ENCODE data around the gene ACTL10. TPM values are rescaled to one million over a fixed set of nuclear protein-coding genes. Genes with fewer than 3 reads are reported as not detected.

Gene ACTL10
- total and polyA plus RNA-seq, 2 of the 13 experiments (the other 11 are each of a cell fraction or from before 2014, with no cell fraction given) = not detected

DNA sequence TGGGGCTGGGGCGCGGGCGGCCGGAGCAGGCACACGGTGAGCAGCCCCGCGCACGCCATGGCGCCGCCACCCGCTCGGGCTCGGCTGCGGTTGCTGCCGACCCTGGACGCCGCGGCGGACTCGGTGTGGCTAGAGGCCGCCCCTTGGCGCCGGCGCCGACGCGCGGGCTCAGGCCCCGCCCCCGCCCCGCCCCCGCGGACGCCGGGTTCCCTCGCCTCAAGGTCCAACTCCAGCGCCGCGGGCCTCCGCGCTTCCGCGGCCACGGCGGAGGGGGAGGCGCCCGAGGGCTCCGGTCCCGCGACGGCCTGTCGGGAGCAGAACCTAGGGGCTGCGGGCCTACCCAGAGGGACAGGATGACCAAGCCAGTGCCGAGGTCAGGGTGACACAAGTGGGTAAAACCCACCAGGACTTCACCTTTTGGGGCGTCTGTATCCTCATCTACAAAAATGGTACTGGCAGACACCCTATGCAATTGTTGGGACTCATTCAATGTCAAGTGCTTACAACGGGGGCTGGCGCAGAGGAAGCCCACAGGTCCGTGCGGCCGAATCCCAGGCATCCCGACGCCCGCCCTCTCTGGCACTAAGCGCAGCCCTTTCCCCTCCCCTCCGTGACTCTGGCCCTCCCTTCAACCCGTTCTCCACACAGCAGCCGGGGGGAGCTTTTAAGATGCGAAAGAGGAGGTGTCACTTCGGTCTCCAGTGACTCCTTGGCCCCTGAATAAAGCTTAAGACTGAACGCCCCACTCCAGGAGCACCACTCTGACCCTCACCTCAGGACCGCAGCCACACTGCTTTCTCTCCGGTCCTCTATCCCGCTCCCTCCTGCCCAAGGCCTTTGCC is 7.8 kb downstream of the ACTL10 start, which contains the start of gene NECAB3 (continued):
- TF ChIP-seq, protein P1, sequence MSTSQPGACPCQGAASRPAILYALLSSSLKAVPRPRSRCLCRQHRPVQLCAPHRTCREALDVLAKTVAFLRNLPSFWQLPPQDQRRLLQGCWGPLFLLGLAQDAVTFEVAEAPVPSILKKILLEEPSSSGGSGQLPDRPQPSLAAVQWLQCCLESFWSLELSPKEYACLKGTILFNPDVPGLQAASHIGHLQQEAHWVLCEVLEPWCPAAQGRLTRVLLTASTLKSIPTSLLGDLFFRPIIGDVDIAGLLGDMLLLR (CRISPR knock-in tag; IDR thresholded peaks at IDR 0.05) = 0 out of 2 replicates have a peak, but pooled peaks have one; percentile 2
- TF ChIP-seq, protein P2, sequence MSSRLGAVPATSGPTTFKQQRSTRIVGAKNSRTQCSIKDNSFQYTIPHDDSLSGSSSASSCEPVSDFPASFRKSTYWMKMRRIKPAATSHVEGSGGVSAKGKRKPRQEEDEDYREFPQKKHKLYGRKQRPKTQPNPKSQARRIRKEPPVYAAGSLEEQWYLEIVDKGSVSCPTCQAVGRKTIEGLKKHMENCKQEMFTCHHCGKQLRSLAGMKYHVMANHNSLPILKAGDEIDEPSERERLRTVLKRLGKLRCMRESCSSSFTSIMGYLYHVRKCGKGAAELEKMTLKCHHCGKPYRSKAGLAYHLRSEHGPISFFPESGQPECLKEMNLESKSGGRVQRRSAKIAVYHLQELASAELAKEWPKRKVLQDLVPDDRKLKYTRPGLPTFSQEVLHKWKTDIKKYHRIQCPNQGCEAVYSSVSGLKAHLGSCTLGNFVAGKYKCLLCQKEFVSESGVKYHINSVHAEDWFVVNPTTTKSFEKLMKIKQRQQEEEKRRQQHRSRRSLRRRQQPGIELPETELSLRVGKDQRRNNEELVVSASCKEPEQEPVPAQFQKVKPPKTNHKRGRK (CRISPR knock-in tag; IDR thresholded peaks at IDR 0.05) = no peak
- TF ChIP-seq ZNF367 (CRISPR knock-in tag; IDR thresholded peaks at IDR 0.05; ENCODE audit: borderline replicate concordance) (peak; percentile 86; the same call in 1 of the 2 replicates), HNF4A (CRISPR knock-in tag; IDR thresholded peaks at IDR 0.05) (peak; percentile 66), ZBTB42 (CRISPR knock-in tag; IDR thresholded peaks at IDR 0.05) (no peak; the same call in 1 of the 2 replicates), RFX1 (IDR thresholded peaks at IDR 0.05) (no peak), DPF2 (CRISPR knock-in tag; IDR thresholded peaks at IDR 0.05; ENCODE audit: borderline replicate concordance, low read depth) (no peak; the same call in 1 of the 2 replicates), GTF2F1 (IDR thresholded peaks at IDR 0.05; ENCODE audit: low read length) (no peak), TOE1 (CRISPR knock-in tag; IDR thresholded peaks at IDR 0.05) (peak; percentile 87), SALL2 (CRISPR knock-in tag; IDR thresholded peaks at IDR 0.05) (peak; percentile 91; the same call in 1 of the 2 replicates), ZNF674 (CRISPR knock-in tag; IDR thresholded peaks at IDR 0.05; ENCODE audit: low read depth) (no peak; the same call in 1 of the 2 replicates), SCMH1 (CRISPR knock-in tag; IDR thresholded peaks at IDR 0.05; ENCODE audit: borderline replicate concordance) (no peak), PHF20 (CRISPR knock-in tag; IDR thresholded peaks at IDR 0.05) (peak; percentile 50; the same call in 1 of the 2 replicates), ZNF121 (CRISPR knock-in tag; IDR thresholded peaks at IDR 0.05) (peak; percentile 68; the same call in 1 of the 2 replicates), ZSCAN9 (CRISPR knock-in tag; IDR thresholded peaks at IDR 0.05; ENCODE audit: borderline replicate concordance) (peak; percentile 83), ZNF616 (CRISPR knock-in tag; IDR thresholded peaks at IDR 0.05; ENCODE audit: low read depth) (0 out of 2 replicates have a peak, but pooled peaks have one; percentile 30), SMAD9 (CRISPR knock-in tag; IDR thresholded peaks at IDR 0.05) (no peak)
- TF ChIP-seq, protein P3, sequence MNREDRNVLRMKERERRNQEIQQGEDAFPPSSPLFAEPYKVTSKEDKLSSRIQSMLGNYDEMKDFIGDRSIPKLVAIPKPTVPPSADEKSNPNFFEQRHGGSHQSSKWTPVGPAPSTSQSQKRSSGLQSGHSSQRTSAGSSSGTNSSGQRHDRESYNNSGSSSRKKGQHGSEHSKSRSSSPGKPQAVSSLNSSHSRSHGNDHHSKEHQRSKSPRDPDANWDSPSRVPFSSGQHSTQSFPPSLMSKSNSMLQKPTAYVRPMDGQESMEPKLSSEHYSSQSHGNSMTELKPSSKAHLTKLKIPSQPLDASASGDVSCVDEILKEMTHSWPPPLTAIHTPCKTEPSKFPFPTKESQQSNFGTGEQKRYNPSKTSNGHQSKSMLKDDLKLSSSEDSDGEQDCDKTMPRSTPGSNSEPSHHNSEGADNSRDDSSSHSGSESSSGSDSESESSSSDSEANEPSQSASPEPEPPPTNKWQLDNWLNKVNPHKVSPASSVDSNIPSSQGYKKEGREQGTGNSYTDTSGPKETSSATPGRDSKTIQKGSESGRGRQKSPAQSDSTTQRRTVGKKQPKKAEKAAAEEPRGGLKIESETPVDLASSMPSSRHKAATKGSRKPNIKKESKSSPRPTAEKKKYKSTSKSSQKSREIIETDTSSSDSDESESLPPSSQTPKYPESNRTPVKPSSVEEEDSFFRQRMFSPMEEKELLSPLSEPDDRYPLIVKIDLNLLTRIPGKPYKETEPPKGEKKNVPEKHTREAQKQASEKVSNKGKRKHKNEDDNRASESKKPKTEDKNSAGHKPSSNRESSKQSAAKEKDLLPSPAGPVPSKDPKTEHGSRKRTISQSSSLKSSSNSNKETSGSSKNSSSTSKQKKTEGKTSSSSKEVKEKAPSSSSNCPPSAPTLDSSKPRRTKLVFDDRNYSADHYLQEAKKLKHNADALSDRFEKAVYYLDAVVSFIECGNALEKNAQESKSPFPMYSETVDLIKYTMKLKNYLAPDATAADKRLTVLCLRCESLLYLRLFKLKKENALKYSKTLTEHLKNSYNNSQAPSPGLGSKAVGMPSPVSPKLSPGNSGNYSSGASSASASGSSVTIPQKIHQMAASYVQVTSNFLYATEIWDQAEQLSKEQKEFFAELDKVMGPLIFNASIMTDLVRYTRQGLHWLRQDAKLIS (CRISPR knock-in tag; IDR thresholded peaks at IDR 0.05) = no peak
- TF ChIP-seq, protein P4, sequence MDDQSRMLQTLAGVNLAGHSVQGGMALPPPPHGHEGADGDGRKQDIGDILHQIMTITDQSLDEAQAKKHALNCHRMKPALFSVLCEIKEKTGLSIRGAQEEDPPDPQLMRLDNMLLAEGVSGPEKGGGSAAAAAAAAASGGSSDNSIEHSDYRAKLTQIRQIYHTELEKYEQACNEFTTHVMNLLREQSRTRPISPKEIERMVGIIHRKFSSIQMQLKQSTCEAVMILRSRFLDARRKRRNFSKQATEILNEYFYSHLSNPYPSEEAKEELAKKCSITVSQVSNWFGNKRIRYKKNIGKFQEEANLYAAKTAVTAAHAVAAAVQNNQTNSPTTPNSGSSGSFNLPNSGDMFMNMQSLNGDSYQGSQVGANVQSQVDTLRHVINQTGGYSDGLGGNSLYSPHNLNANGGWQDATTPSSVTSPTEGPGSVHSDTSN (CRISPR knock-in tag; IDR thresholded peaks at IDR 0.05; ENCODE audit: borderline replicate concordance) = peak; percentile 68; the same call in 1 of the 2 replicates
- TF ChIP-seq, protein P5, sequence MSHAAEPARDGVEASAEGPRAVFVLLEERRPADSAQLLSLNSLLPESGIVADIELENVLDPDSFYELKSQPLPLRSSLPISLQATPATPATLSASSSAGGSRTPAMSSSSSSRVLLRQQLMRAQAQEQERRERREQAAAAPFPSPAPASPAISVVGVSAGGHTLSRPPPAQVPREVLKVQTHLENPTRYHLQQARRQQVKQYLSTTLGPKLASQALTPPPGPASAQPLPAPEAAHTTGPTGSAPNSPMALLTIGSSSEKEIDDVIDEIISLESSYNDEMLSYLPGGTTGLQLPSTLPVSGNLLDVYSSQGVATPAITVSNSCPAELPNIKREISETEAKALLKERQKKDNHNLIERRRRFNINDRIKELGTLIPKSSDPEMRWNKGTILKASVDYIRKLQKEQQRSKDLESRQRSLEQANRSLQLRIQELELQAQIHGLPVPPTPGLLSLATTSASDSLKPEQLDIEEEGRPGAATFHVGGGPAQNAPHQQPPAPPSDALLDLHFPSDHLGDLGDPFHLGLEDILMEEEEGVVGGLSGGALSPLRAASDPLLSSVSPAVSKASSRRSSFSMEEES (CRISPR knock-in tag; IDR thresholded peaks at IDR 0.05) = peak; percentile 52; the same call in 1 of the 2 replicates
